Measurements from ENCODE around the gene TTPAL. TPM values are rescaled to one million over a fixed set of nuclear protein-coding genes. Genes with fewer than 3 reads are reported as not detected.

Gene TTPAL
- total RNA-seq, 1 experiment from 2014 or later = 20.4 TPM

GRCh38 chr20:44447827-44448419, 27.8 kb upstream of the TTPAL start:
- Histone ChIP-seq H3K27ac (ENCODE audit: low read depth, low read length) (no peak overlapping the region), H3K36me3 (ENCODE audit: control insufficient read depth in 1 of 2, insufficient read depth in 2 of 2, low read length in 2 of 2) (no peaks in the 10 kb centered on the region), H3K4me2 (ENCODE audit: low read length) (no peak overlapping the region), H3K4me1 (ENCODE audit: control insufficient read depth in 1 of 2, insufficient read depth in 2 of 2, low read length in 2 of 2) (no peaks in the 10 kb centered on the region), H3K27me3 (ENCODE audit: insufficient read depth, low read length) (no peaks in the 10 kb centered on the region), H3K79me2 (ENCODE audit: insufficient read depth, low read length) (no peaks in the 10 kb centered on the region), H2AFZ (ENCODE audit: low read depth, low read length, poor library complexity, severe bottlenecking) (no peak overlapping the region), H3K4me3 (replicated peaks in 1 of 2; ENCODE audit: low read depth in 1 of 2, low read length in 2 of 2) (no peak overlapping the region), H4K20me1 (ENCODE audit: insufficient read depth) (no peaks in the 10 kb centered on the region), H3K9ac (ENCODE audit: low read length) (no peak overlapping the region), H3K9me2 (ENCODE audit: insufficient read depth) (no peaks in the 10 kb centered on the region), H3K9me3 (ENCODE audit: control insufficient read depth in 1 of 2, insufficient read depth in 1 of 2, low read depth in 1 of 2, low read length in 2 of 2) (no peaks in the 10 kb centered on the region)
- ChIA-PET POLR2A (no interaction called here), RAD21 (ENCODE audit: low non-redundant PET in 1 of 2, low total read pairs in 2 of 2, uncharacterized antibody in 2 of 2, unreplicated experiment in 2 of 2) (no interaction called here), CTCF (no interaction called here)
- DNase-seq (ENCODE audit: low read depth, low spot score) (no peak), ATAC-seq (no peak)
- intact Hi-C loops (cut with micrococcal nuclease) = no loop called here
- BruUV-seq (replicated peaks) = no TSS peak
- TF ChIP-seq, protein P1, sequence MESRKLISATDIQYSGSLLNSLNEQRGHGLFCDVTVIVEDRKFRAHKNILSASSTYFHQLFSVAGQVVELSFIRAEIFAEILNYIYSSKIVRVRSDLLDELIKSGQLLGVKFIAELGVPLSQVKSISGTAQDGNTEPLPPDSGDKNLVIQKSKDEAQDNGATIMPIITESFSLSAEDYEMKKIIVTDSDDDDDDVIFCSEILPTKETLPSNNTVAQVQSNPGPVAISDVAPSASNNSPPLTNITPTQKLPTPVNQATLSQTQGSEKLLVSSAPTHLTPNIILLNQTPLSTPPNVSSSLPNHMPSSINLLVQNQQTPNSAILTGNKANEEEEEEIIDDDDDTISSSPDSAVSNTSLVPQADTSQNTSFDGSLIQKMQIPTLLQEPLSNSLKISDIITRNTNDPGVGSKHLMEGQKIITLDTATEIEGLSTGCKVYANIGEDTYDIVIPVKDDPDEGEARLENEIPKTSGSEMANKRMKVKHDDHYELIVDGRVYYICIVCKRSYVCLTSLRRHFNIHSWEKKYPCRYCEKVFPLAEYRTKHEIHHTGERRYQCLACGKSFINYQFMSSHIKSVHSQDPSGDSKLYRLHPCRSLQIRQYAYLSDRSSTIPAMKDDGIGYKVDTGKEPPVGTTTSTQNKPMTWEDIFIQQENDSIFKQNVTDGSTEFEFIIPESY (IDR thresholded peaks at IDR 0.05; ENCODE audit: extremely low read depth, insufficient replicate concordance, low read length) = no peak
- TF ChIP-seq CBX3 (IDR thresholded peaks at IDR 0.05; ENCODE audit: low read depth) (no peak), REST (IDR thresholded peaks at IDR 0.05; ENCODE audit: low read depth) (no peak), RAD21 (IDR thresholded peaks at IDR 0.05; ENCODE audit: low read depth) (no peak), SRF (IDR thresholded peaks at IDR 0.05; ENCODE audit: low read depth) (no peak), ZFX (IDR thresholded peaks at IDR 0.05) (no peak), CTCF (IDR thresholded peaks at IDR 0.05 in 2 of 3, conservative IDR thresholded peaks at IDR 0.05 in 1 of 3; ENCODE audit: borderline replicate concordance in 1 of 3, insufficient read depth in 1 of 3, low read depth in 2 of 3, low read length in 2 of 3) (no peak)

Data from HCT116 (cell line).